K562 (cell line): ENCODE measurements around the gene HRH1. TPM values are rescaled to one million over a fixed set of nuclear protein-coding genes. Genes with fewer than 3 reads are reported as not detected.
A peak's percentile ranks its signal among the peaks of the same experiment; 100 is the strongest.

Experiments
- ATAC-seq: fragments of 200-7000 bp; cut with Tn5 transposase; 3 replicates; pipeline ENCODE4 v1.9.1; 2020; ENCODE audit warnings: moderate library complexity
- BruUV-seq: library from RNA; stranded (reverse); fragments of 400-500 nt; replicated peaks from 2 replicates; lab custom pipeline; 2021; lab: Mats Ljungman, UMichigan
- CTCF ChIA-PET: fragments of 300-600 bp; formaldehyde crosslinking; extraction: SDS; loops from one replicate; lab custom pipeline; 2021; ENCODE audit warnings: low intra/inter-chr PET ratio; lab: Yijun Ruan, JAX
- POLR2A ChIA-PET: fragments of 300-600, 350-650 bp; sonication (Branson Sonifier 250); formaldehyde crosslinking; extraction: SDS; loops from one replicate; lab custom pipeline; 2021; ENCODE audit warnings: antibody characterized with exemption, inconsistent platforms; lab: Yijun Ruan, JAX
- DNase-seq, 4 experiments: peaks; one replicate each; pipeline versions ENCODE4 v3.0.0 to v3.0.0-alpha.2; 2011 to 2018; ENCODE audit warnings: low spot score in 3 of 4, mixed read lengths in 3 of 4; ENCODE audit errors: extremely low read depth in 1 of 4
- FAIRE-seq: peaks from 2 replicates; lab custom pipeline; 2011; peaks lifted over from hg19 to GRCh38; lab: Jason Lieb, UNC
- H2AFZ ChIP-seq: 2 replicates; pipeline ENCODE4 v1.6.0; 2011; ENCODE audit warnings: low read depth, low read length, control low read depth, inconsistent platforms
- H3K27ac ChIP-seq: fragments of 200-600 bp; 3 replicates; pipeline ENCODE4 v1.8.0; 2011; ENCODE audit warnings: low read depth, mild to moderate bottlenecking, control low read depth, inconsistent platforms, low read length, moderate library complexity, mixed read lengths; ENCODE audit errors: extremely low read depth
- H3K27me3 ChIP-seq, 2 experiments: fragments of 300-600 bp in 1 of 2; 2 replicates in 1 of 2; 3 replicates in 1 of 2; pipeline versions ENCODE4 v1.6.0 to v1.8.0; 2011; ENCODE audit warnings: inconsistent platforms in 2 of 2, low read length in 2 of 2, mild to moderate bottlenecking in 1 of 2, mixed read lengths in 1 of 2, moderate library complexity in 1 of 2; ENCODE audit not compliant: control insufficient read depth in 2 of 2, insufficient read depth in 2 of 2
- H3K36me3 ChIP-seq: fragments of 300-600 bp; 3 replicates; pipeline ENCODE4 v1.8.0; 2011; ENCODE audit warnings: mild to moderate bottlenecking, low read length, inconsistent platforms; ENCODE audit not compliant: control insufficient read depth, insufficient read depth
- H3K4me1 ChIP-seq, 2 experiments: fragments of 200-600 bp in 1 of 2; replicated peaks in 1 of 2; 2 replicates in 1 of 2; 3 replicates in 1 of 2; pipeline versions ENCODE4 v1.5.1 to v1.8.0; 2011; ENCODE audit warnings: inconsistent platforms in 2 of 2, low read length in 2 of 2, mild to moderate bottlenecking in 1 of 2, mixed read lengths in 1 of 2, moderate library complexity in 1 of 2; ENCODE audit not compliant: control insufficient read depth in 2 of 2, insufficient read depth in 2 of 2
- H3K4me2 ChIP-seq: 2 replicates; pipeline ENCODE4 v1.6.1; 2011; ENCODE audit warnings: low read length, control low read depth, inconsistent platforms, mixed read lengths; ENCODE audit not compliant: insufficient read depth
- H3K4me3 ChIP-seq: fragments of 200-600 bp; sonication (generic), shearing (Covaris generic); 2 replicates; pipeline ENCODE4 v1.5.1; 2016; ENCODE audit warnings: control low read depth, inconsistent platforms
- H3K79me2 ChIP-seq: fragments of 200-600 bp; 3 replicates; pipeline ENCODE4 v1.8.0; 2011; ENCODE audit warnings: low read length, inconsistent platforms; ENCODE audit not compliant: control insufficient read depth, insufficient read depth
- H3K9ac ChIP-seq, 2 experiments: 2 replicates each; pipeline versions ENCODE4 v1.6.0 to v1.6.1; 2011; ENCODE audit warnings: low read depth in 2 of 2, low read length in 2 of 2, control low read depth in 1 of 2, inconsistent platforms in 1 of 2, mild to moderate bottlenecking in 1 of 2, mixed read lengths in 1 of 2; ENCODE audit not compliant: insufficient read depth in 1 of 2
- H3K9me1 ChIP-seq: one replicate; pipeline ENCODE4 v1.6.0; 2011; ENCODE audit warnings: inconsistent platforms, mild to moderate bottlenecking, low read length, moderate library complexity; ENCODE audit not compliant: control insufficient read depth, insufficient read depth
- H3K9me3 ChIP-seq: replicated peaks from 2 replicates; pipeline ENCODE4 v1.5.1; 2011; ENCODE audit warnings: low read depth, low read length, inconsistent platforms; ENCODE audit not compliant: control insufficient read depth, insufficient read depth
- H4K20me1 ChIP-seq: replicated peaks from 2 replicates; pipeline ENCODE4 v1.6.1; 2011; ENCODE audit warnings: low read length, inconsistent platforms, mixed read lengths; ENCODE audit not compliant: control insufficient read depth, insufficient read depth
- ATF3 ChIP-seq, 2 experiments: fragments of 450-650 bp in 1 of 2; sonication (generic) in 1 of 2; formaldehyde crosslinking in 1 of 2; IDR thresholded peaks in 1 of 2; conservative IDR thresholded peaks in 1 of 2; 2 replicates each; pipeline versions ENCODE4 v1.6.1 to v1.8.1; 2016 to 2023; ENCODE audit warnings: mild to moderate bottlenecking in 2 of 2, moderate library complexity in 2 of 2, inconsistent platforms in 1 of 2, missing genetic modification reagents in 1 of 2
- CBX1 ChIP-seq: sonication (generic); IDR thresholded peaks from 2 replicates; pipeline ENCODE4 v1.6.1; 2016; ENCODE audit warnings: antibody characterized with exemption, low read depth, mild to moderate bottlenecking
- CGGBP1 ChIP-seq: fragments of 250-450 bp; sonication (Bioruptor Pico); IDR thresholded peaks from 2 replicates; pipeline ENCODE4 v1.9.0; 2021; ENCODE audit warnings: mild to moderate bottlenecking
- COPS2 ChIP-seq: fragments of 450-650 bp; conservative IDR thresholded peaks from 2 replicates; pipeline ENCODE4 v1.6.1; 2016; ENCODE audit warnings: mild to moderate bottlenecking, moderate library complexity
- E2F5 ChIP-seq: sonication (generic); formaldehyde crosslinking; IDR thresholded peaks from 2 replicates; pipeline ENCODE4 v1.8.0; 2022; ENCODE audit warnings: mild to moderate bottlenecking, missing genetic modification reagents
- FOXK1 ChIP-seq: sonication (generic); formaldehyde crosslinking; IDR thresholded peaks from 2 replicates; pipeline ENCODE4 v1.8.0; 2022; ENCODE audit warnings: missing genetic modification reagents, mild to moderate bottlenecking, borderline replicate concordance
- HMG20B ChIP-seq: fragments of 250-450 bp; sonication (Bioruptor Pico); IDR thresholded peaks from 2 replicates; pipeline ENCODE4 v1.5.0; 2021; ENCODE audit warnings: mild to moderate bottlenecking
- ILF3 ChIP-seq: fragments of 450-650 bp; IDR thresholded peaks from 2 replicates; pipeline ENCODE4 v1.6.1; 2018; ENCODE audit warnings: antibody characterized with exemption, mild to moderate bottlenecking, moderate library complexity, borderline replicate concordance
- KDM2B ChIP-seq: fragments of 250-450 bp; sonication (Bioruptor Pico); IDR thresholded peaks from 2 replicates; pipeline ENCODE4 v1.8.0; 2021; ENCODE audit warnings: mild to moderate bottlenecking, moderate library complexity
- KLF10 ChIP-seq: fragments of 250-450 bp; sonication (Bioruptor Pico); IDR thresholded peaks from 2 replicates; pipeline ENCODE4 v1.6.1; 2021; ENCODE audit warnings: matching md5 sums
- MAFG ChIP-seq: fragments of 450-650 bp; conservative IDR thresholded peaks from 2 replicates; pipeline ENCODE4 v1.6.1; 2016; ENCODE audit warnings: missing genetic modification characterization, missing compliant biosample characterization
- MAFK ChIP-seq: IDR thresholded peaks from 2 replicates; pipeline ENCODE4 v1.6.1; 2011; ENCODE audit warnings: low read length, improper control_type of control experiment
- MCM2 ChIP-seq: fragments of 450-650 bp; IDR thresholded peaks from 2 replicates; pipeline ENCODE4 v1.6.1; 2017; ENCODE audit warnings: low read depth, mild to moderate bottlenecking
- MCM5 ChIP-seq: fragments of 450-650 bp; IDR thresholded peaks from 2 replicates; pipeline ENCODE4 v1.6.1; 2016; ENCODE audit warnings: low read depth
- NFE2L1 ChIP-seq: fragments of 450-650 bp; IDR thresholded peaks from 2 replicates; pipeline ENCODE4 v1.6.1; 2016; ENCODE audit warnings: missing genetic modification characterization, low read depth, mild to moderate bottlenecking, missing compliant biosample characterization, moderate library complexity, borderline replicate concordance
- NR3C1 ChIP-seq: sonication (generic); formaldehyde crosslinking; IDR thresholded peaks from 2 replicates; pipeline ENCODE4 v1.8.1; 2022; ENCODE audit warnings: missing genetic modification reagents
- PHF8 ChIP-seq: fragments of 200-600 bp; sonication (generic); IDR thresholded peaks from 2 replicates; pipeline ENCODE4 v1.6.1; 2012; ENCODE audit warnings: mixed run types, mild to moderate bottlenecking, inconsistent platforms, low read length, moderate library complexity, borderline replicate concordance
- PHTF2 ChIP-seq: fragments of 250-450 bp; sonication (Bioruptor Pico); IDR thresholded peaks from 2 replicates; pipeline ENCODE4 v1.5.0; 2021; ENCODE audit warnings: mild to moderate bottlenecking
- SIX5 ChIP-seq, 2 experiments: IDR thresholded peaks; 2 replicates each; pipeline ENCODE4 v1.6.1; 2011; ENCODE audit warnings: low read length in 2 of 2, borderline replicate concordance in 1 of 2, low read depth in 1 of 2, mild to moderate bottlenecking in 1 of 2, moderate library complexity in 1 of 2; ENCODE audit not compliant: insufficient read depth in 1 of 2
- SUPT5H ChIP-seq: fragments of 450-650 bp; IDR thresholded peaks from 2 replicates; pipeline ENCODE4 v1.6.1; 2016
- ZNF224 ChIP-seq: sonication (generic); formaldehyde crosslinking; IDR thresholded peaks from 2 replicates; pipeline ENCODE4 v1.8.0; 2022; ENCODE audit warnings: mild to moderate bottlenecking, missing genetic modification reagents
- ZNF23 ChIP-seq: fragments of 250-450 bp; sonication (Bioruptor Pico); IDR thresholded peaks from 2 replicates; pipeline ENCODE4 v1.4.0; 2020; ENCODE audit warnings: mild to moderate bottlenecking
- ZNF253 ChIP-seq: fragments of 250-450 bp; sonication (Bioruptor Pico); conservative IDR thresholded peaks from 2 replicates; pipeline ENCODE4 v1.6.1; 2021; ENCODE audit warnings: mild to moderate bottlenecking
- ZNF311 ChIP-seq: fragments of 250-450 bp; sonication (Bioruptor Pico); IDR thresholded peaks from 2 replicates; pipeline ENCODE4 v1.4.0; 2020; ENCODE audit warnings: mild to moderate bottlenecking, moderate library complexity
- WGBS: fragments of 100-300 bp; shearing (Covaris generic); methylation state at CpG from one replicate; pipeline ENCODE4 v1.1.6; 2016; ENCODE audit warnings: low coverage, mixed read lengths; ENCODE audit not compliant: insufficient coverage; ENCODE audit errors: missing lambda C conversion rate; 5-methylcytosine and 5-hydroxymethylcytosine counted together
- in situ Hi-C: fragments of 300-500 bp; cut with MboI; formaldehyde crosslinking; loops from 4 replicates; pipeline ENCODE4 v1.15.0; 2018; ENCODE audit warnings: inconsistent platforms, mixed read lengths
- intact Hi-C: fragments of 100-400 bp; cut with micrococcal nuclease; formaldehyde crosslinking; loops from 2 replicates; pipeline ENCODE4 v1.14.2; 2022
- polyA plus RNA-seq, 8 experiments: library from polyadenylated mRNA; depleted of rRNA in 4 of 8; stranded (reverse) in 5 of 8; unstranded in 3 of 8; fragments of >200 nt; fragmentation: Nextera tagmentation in 2 of 8; fragmentation: Illumina TruSeq in 1 of 8; extraction: Ambion mirVana in 2 of 8; extraction: Trizol in 1 of 8; gene quantifications; 2 replicates each; pipeline versions ENCODE4 v1.2.1 to v1.2.3, GENCODE V29; 2011 to 2014; ENCODE audit warnings: inconsistent platforms in 1 of 8, missing spikeins in 1 of 8
- total RNA-seq, 7 experiments: library from RNA; depleted of rRNA in 6 of 7; stranded (reverse); fragments of >200 nt in 6 of 7; fragmentation: Illumina TruSeq in 2 of 7; extraction: Trizol in 2 of 7; gene quantifications; 2 replicates each; pipeline versions ENCODE4 v1.2.1 to v1.2.3, GENCODE V29; 2011 to 2021; ENCODE audit warnings: low replicate concordance in 1 of 7

The HRH1 gene
- total and polyA plus RNA-seq, 9 of the 15 experiments (the other 6 are each of a cell fraction or from before 2014, with no cell fraction given): 0.03 to 0.15 (median 0.06) TPM; not detected in 1

- ChIA-PET CTCF (no interaction called here), POLR2A (interaction anchor here (2.2 kb wide), 1 partner anchor 14 kb away, joined by 5 read pairs; no protein-coding TSS in a partner anchor)
- H3K27me3 ChIP-seq: no peaks in the 10 kb centered on the region
- 78% methylated on average over 1 of the region's 1 CpG for WGBS
- peaks cover 68% of the 10 kb centered on the region for H3K36me3 ChIP-seq
- in situ Hi-C loops (no loop called here), intact Hi-C loops (no loop called here)
- H4K20me1 ChIP-seq: no peaks in the 10 kb centered on the region
- no peak overlapping the region for H3K4me2 ChIP-seq
- DNase-seq (peak in 1 of 4 experiments; percentile 15), ATAC-seq (peak; percentile 52; the same call in 1 of the 3 replicates), FAIRE-seq (peak; percentile 82)
- H3K9me1 ChIP-seq: peaks cover 3% of the 10 kb centered on the region
- no TSS peak for BruUV-seq
- H3K79me2 ChIP-seq: no peaks in the 10 kb centered on the region
- peak overlapping the region; percentile 15; the same call in 1 of the 3 replicates for H3K27ac ChIP-seq
- H3K9me3 ChIP-seq: no peaks in the 10 kb centered on the region
- no peak overlapping the region for H3K9ac ChIP-seq
- no peak overlapping the region for H2AFZ ChIP-seq
- peaks cover 0 to 12% of the 10 kb centered on the region in 2 experiments; a peak in 3 of 5 replicates for H3K4me1 ChIP-seq
- no peak overlapping the region for H3K4me3 ChIP-seq
- TF ChIP-seq CGGBP1 (CRISPR knock-in tag): no peak
- TF ChIP-seq FOXK1 (CRISPR knock-in tag): no peak
- no peak for TF ChIP-seq NR3C1 (CRISPR knock-in tag)
- TF ChIP-seq ZNF311: no peak
- no peak for TF ChIP-seq MCM2
- no peak for TF ChIP-seq PHTF2 (CRISPR knock-in tag)
- no peak for TF ChIP-seq COPS2
- no peak for TF ChIP-seq E2F5
- TF ChIP-seq ILF3: no peak
- no peak for TF ChIP-seq CBX1
- TF ChIP-seq ZNF253 (CRISPR knock-in tag): no peak
- TF ChIP-seq MCM5: no peak
- peak; percentile 91 for TF ChIP-seq NFE2L1 (tag)
- no peak for TF ChIP-seq KLF10 (CRISPR knock-in tag)
- TF ChIP-seq MAFK: peak; percentile 85
- peak; percentile 27; the same call in 1 of the 2 replicates for TF ChIP-seq ATF3 (IDR thresholded peaks at IDR 0.05)
- TF ChIP-seq ATF3 (CRISPR knock-in tag; conservative IDR thresholded peaks at IDR 0.05): no peak
- no peak for TF ChIP-seq SIX5 (IDR thresholded peaks at IDR 0.05; ENCODE audit: borderline replicate concordance in 1 of 2, insufficient read depth in 1 of 2, low read depth in 1 of 2, low read length in 2 of 2)
- TF ChIP-seq ZNF224 (CRISPR knock-in tag): no peak
- no peak for TF ChIP-seq HMG20B (CRISPR knock-in tag)
- peak; percentile 97 for TF ChIP-seq MAFG
- TF ChIP-seq SUPT5H: no peak
- no peak for TF ChIP-seq KDM2B
- no peak for TF ChIP-seq PHF8
- no peak for TF ChIP-seq ZNF23 (CRISPR knock-in tag)
These were observed 151.2 kb downstream of the HRH1 start for GRCh38 chr3:11305509-11305908.
